Measurements from ENCODE around the gene ALDH1B1.
"Not testable (repeated sequence)": the region's sequence is repeated elsewhere in the genome, so short reads cannot be mapped to it uniquely, and the experiment has no call there.

Gene ALDH1B1

DNA sequence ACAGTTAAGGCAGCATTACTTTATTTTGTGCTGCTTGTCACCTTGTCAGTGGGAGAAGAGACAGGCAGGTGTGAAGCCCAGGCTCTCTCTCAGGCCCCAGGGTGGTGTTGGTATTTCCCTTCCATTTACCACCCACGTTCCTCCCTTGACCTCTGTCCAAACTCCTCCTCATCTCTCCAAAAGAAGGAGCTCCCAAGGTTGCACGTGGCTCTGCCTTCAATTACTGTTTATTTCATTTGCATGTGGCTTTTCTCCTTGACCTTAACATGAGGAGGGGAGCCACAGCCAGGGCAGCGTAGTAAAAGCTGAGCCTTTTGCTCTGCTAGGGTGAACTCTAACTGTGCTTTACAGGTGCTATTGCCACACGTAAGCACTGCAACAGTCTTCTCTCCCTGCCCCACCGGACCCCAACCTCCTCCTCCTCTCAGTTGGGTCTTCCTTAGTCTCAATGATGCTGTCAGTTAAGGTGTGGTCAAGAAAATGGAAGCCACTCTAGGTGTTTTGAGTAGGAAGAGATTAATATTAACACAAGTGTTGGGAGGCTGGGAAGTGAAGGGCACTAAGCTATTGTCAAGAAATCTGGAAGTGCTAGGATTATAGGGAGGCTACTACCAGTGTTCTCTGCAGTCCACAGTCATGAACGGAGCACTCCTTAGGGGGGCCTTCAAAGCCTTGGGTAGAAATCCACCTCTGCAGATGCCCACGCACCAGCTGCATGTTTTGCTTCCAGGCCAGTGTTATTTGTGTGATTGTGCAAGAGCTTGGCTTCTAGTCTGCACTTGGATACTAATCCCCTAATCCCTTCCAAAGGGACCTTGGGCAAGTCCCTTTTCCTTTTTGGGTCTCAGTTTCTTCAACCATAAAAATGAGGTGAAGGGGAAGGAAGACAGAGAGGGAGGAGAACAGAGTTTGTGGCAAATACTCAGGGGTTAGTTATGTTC, 3.9 kb upstream of the ALDH1B1 start:
- DNase-seq = no peak

DNA sequence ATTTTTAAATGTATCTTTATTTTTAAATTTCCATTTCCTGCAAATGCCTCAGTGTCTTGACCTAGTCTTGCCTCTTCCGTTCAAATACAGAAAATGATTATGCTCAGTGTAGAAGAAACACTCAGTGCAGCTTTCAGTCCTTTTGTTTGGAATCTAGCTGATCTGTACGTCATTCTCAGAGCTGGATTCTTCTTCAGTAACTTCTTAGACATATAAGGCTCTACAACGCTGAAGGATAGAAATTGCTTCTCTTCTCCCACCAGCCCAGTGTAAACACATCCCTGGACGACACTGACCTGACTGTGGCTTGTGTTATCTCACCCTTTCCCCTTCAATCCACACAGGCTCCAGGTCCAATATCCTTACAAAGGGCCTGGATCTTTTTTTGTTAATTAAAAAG, 3.2 kb upstream of the ALDH1B1 start:
- no peak for DNase-seq

DNA sequence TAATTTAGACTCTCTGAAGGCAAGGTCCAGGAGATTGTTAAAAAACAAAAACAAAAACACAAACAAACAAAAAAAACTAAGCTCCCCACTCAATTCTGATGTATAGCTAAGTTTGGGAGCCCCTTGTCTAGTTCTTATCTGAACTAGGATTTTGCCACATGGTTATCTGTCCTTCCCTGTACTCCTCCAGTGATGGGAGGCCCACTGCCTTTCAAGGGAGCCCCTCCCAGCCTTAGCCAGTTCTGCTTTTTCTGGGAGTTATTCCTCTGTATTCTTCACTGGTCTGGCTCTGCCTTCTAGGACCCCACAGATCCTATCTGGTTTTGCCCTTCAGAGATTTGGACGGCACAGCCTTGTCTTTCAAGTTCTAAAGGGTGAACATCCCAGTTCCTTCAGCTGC, 2.1 kb upstream of the ALDH1B1 start:
- DNase-seq = no peak

DNA sequence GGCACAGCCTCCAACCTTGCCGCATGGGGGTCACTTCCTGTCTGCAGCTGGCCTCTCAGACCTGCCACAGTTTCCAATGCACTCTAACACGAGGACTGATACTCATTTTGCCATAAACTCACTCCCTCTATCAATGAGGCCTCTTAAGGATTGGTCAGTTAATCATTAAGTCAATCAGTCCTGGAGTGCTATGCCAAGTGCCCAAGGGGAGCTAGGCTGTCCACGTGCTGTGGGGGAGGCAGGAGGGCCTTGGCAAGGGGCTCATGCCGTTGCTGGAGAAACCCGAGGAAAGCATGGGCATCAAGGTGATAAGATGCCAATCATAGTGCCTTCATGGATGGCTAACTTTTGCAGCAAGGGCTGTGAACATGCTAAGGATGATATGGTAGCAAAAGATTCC, 1.7 kb upstream of the ALDH1B1 start:
- DNase-seq = no peak

DNA sequence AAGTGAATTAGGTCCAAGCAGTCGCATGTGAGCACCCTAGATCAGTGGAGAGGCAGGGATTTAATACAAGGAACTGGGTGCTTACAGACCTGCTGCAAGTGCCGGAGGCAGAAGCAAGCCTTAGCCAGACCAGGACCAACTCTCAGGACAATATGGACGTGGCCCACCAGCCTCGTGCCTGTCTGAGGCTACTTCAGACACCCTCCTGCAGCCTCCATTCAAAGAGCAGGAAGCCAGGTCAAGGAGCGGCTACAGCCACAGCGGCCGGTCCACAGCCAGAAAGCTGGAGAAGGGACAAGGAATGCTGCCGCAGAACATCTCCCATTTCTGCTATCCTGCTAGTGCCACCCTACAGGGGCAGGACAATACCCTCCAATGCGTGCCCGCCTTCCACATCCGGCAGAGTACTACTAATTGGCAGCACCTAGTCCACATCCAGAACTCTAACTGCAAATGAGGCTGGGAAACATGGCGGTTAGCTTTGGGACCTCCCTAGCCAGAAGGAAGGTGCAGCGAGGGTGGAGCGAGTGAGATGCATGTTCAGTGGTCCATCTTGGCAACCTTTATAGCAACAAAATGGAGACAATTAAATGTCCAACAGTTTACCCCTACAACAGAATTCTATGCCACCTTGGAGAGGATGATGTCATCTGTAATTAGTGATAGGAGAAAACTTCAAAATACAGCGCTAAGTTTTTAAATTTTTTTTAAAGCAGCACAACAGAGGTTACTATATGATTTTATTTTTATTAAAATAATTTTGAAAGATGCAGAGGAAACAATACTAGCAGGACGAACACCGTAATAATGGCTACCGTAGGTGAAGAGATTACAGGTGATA, 1.0 kb upstream of the ALDH1B1 start:
- no peak for DNase-seq

DNA sequence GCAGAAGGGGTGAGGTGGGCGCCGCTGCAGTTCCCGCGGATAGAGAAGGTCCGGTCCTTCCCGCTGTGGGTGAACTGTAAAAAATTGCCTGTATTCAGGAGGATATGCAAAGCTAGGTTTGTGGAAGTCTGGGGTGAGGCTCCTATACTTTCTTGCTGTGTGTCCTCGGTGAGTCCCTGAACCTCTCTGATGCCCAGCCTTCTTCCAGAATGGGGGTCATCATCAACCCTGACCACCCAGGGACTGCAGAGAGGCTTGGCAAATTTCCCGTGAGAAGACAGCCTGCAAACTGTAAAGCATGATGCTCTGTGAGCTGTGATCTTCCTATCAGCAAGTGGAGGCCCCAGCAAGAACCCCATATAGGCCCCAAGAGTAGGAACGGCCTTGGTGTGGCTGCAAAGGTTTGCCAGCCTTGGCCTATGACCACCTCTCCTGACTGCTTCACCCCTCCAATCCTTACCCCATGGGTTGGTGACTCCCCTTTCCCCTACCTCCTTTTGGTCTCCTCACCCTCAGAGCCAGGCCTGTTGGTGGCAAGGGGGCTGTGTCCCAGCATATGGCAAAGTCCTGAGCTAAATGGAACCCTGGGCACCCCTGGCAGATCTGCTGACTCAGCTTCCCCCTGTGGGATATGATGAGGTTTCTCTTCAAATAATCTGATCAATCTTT, 760 bp downstream of the ALDH1B1 start:
- DNase-seq = no peak

DNA sequence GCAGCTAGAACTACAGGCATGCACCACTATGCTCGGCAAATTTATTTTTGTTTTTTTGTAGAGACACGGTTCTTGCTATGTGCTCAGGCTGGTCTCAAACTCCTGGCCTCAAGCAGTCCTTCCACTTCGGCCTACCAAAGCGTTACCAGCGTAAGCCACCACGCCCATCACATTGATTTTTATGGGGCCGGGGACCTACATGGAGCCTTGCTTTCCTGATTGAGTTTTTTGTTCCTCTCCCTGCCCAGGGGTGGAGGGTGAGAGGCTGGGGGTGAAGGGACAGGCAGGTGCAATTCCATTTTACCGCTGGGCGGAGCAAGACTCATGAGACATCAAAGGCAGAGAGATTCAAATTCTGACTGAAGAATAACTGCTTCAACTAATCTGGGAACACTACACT, 1.9 kb downstream of the ALDH1B1 start:
- no peak for DNase-seq

DNA sequence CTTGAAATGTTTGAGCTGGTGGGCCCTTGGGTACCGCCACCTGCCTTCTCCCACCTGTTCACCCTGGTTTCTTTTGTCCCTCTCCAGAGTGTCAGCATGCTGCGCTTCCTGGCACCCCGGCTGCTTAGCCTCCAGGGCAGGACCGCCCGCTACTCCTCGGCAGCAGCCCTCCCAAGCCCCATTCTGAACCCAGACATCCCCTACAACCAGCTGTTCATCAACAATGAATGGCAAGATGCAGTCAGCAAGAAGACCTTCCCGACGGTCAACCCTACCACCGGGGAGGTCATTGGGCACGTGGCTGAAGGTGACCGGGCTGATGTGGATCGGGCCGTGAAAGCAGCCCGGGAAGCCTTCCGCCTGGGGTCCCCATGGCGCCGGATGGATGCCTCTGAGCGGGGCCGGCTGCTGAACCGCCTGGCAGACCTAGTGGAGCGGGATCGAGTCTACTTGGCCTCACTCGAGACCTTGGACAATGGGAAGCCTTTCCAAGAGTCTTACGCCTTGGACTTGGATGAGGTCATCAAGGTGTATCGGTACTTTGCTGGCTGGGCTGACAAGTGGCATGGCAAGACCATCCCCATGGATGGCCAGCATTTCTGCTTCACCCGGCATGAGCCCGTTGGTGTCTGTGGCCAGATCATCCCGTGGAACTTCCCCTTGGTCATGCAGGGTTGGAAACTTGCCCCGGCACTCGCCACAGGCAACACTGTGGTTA, 3.3 kb downstream of the ALDH1B1 start:
- no peak for DNase-seq

DNA sequence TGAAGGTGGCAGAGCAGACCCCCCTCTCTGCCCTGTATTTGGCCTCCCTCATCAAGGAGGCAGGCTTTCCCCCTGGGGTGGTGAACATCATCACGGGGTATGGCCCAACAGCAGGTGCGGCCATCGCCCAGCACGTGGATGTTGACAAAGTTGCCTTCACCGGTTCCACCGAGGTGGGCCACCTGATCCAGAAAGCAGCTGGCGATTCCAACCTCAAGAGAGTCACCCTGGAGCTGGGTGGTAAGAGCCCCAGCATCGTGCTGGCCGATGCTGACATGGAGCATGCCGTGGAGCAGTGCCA, 3.8 kb downstream of the ALDH1B1 start:
- no peak for DNase-seq

DNA sequence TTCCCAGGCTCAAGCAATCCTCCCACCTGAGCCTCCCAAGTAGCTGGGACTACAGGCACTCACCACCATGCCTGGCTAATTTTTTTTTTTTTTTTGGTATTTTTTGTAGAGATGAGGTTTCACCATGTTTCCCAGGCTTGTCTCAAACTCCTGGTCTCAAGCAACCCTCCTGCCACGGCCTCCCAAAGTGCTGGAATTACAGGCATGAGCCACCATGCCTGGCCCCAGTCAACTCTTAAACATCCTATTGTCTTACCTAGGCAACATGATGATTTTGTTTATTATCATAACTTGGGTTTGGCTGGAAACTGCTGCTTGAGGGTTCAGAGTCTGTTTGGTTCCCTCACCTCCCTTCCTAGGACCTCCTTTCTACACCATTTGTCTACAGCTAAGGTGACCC, 6.7 kb downstream of the ALDH1B1 start:
- not testable (repeated sequence) for DNase-seq

DNA sequence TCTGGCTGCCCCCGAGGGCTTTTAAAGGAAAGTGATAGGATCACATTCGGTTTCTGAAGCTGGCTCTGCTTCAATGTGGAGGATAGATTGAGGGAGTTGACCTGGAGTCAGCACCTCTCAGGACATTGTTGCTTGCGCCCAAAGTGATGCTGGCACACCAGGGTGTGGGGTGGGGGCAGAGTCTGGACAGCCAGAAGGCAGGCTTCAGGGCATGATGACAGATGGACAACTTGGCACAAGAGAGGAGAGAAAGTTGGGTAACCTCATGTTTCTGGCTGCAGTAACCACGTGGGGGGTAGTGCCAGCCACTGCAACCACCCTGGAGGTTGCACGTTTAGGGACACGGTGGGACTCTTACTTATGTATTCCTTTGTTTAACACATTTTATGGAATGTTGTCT, 9.5 kb downstream of the ALDH1B1 start:
- no peak for DNase-seq

DNA sequence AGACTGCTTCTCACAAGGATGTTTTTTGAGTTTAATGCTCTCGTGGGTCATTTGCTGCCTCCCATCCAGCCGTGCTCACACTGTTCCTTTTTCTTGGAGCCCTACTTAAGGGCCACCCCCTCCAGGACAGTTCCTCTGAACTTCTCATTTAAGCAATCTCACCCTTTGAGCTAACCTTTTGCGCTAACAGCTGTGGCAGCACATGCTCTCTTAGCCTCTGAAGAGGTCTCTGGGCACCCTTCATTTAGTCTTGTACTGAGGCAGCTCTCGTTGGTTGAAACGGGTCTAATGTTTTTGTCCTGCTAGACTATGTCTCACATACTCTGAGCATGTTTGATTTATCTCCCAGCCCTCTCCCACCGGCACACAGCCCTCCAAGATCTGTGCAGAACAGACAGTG, 11.8 kb downstream of the ALDH1B1 start:
- DNase-seq = no peak

DNA sequence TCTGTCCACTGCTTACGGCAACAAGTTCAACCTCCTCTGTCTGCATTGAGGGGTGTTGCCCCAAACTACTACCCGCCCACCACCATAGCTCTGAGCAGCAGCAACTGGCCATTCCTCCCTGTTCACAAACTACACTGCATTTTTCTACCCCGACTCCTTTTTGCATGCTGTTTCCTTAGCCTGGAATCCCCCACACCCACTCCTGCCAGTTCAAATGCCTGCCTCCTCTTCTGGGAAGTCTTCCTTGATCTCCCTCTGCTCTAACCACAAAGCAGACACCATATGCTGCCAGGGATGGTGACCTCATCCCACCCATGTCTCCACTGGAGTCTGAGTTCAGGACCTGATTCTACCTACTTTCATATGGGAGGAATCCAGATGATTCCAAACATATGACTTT, 13.3 kb downstream of the ALDH1B1 start:
- DNase-seq = no peak

DNA sequence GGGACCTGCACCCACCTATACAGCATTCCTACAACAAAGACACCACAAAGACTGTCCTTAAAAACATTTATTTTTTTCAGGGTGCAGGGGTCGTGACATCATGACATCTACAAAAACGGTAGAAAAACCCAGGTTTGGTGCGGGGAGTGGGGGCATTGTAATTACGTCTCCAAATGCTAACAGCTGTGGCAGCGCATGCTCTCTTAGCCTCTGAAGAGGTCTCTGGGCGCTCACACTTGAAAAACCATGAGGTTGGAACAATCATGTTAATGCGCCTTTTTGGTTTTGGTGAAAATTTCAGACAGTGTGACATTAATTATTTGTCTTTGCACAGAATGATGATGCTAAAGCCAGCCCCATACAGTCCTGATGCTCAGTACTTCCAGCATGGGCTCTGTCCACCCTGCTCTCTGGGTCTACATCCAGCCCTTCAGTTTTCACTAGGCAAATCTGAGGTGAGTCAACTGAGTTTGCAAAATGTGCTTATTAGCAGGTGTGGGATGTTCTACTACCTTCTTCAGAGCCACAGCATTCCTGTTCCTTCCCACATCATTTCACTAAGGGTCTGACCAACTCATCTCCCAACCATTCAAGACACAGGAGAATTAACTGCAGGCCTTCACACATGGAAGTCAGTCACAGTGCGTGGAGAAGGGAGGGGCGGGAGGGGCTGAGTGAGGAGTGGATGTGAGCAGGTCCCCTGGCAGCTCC, 14.1 kb downstream of the ALDH1B1 start:
- DNase-seq = no peak

DNA sequence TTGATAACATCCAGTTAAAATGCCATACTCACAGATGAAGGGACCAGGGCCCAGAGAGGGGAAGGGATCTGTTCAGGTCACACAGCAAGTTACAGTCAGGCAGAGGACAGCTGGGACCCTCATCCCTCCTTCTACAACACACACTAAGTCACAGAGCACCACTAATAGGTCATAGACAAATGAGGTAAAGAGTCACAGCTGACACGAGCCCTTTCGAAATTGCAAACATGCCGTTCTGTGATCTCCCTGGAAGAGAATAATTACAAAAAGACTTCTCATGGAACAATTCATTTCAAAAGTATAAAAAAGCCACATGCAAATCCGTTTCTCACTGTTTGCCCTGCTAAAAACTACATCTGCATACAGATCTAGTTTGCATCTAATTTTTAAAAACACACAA, 16.2 kb downstream of the ALDH1B1 start:
- no peak for DNase-seq

DNA sequence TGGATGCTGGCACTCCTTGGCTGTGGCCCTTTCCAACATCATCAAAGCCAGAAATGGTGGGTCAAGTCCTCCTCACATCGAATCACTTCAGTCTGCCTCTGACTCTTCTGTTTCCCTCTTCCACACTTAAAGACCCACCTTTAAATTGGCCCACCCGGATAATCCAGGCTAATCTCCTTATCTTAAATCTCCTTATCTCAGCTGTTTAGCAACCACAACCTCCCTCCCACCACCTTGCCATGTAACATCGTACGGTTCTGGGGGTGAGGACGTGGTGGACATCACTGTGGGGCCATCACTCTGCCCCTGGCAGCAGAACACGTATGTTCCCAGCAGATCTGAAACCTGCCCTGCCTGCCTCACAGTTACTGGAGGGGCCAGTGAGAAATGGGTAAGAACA, 20.2 kb downstream of the ALDH1B1 start:
- DNase-seq = no peak

DNA sequence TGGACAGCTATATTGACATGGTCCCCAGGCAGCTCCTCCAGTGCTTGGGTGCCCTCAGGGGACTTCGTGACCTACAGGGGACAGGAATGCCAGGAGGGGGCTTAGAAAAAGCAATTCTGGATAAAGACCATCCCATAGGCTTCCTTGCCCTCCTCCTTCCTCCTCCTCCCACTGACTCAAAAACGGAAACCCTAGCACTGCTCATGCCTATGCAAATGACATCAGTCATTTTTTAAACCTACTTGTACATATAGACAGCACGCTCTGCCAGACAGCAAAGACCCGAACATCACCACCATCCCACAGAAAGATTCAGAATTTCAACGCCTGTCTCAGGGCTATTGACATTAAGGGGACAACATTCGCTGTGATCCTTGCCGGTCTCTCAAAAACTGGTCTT, 20.8 kb downstream of the ALDH1B1 start:
- DNase-seq = no peak

DNA sequence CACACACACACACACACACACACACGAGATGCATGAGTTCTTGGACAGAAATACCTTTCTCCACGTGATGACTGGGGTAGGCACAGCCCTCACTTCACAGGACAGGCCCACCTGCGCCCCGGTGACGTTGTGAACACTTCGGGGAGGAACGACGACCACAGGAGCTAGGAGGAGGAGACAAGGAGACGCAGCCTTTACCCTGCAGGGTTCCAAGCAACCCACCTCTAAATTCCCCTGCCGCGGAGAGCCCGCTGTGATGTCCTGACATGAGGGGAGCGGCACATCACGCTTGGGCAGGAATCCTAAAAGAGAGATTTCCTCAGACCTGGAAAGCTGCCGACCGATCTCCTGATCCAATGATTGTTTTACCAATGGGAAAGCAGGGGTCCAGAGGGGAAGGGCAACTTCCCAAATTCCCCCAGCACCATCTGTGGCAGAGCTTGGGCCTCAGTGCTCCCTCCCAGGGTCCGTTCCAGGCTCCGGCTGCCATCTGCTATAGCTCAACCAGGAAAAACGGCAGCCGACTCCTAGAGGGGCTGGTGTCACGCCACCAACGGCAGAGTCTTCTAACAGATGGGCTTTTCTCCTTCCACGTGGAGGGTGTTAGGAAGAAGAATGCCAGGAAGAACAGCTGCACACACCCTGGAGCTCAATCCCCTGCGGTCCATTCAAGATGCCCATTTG, 21.7 kb downstream of the ALDH1B1 start:
- no peak for DNase-seq

DNA sequence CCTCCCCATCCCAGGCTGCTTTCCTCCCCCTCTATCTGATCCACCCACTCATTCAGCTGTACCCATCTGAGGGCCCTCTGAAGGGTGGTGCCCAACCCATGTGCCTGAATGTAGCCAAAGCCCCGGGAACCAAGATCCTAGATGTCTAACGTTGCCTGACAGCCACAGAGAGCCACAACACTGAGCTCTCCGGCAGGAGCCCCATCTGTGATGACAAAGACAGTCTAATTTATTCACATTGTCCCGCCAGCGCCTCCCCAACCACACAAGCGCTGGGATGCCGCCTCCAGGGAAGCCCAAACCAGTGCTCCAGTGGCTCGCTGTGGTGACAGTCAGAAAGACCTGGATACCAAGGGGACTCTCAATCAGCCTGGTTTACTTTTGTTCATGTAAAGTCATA, 23.4 kb downstream of the ALDH1B1 start:
- DNase-seq = no peak

DNA sequence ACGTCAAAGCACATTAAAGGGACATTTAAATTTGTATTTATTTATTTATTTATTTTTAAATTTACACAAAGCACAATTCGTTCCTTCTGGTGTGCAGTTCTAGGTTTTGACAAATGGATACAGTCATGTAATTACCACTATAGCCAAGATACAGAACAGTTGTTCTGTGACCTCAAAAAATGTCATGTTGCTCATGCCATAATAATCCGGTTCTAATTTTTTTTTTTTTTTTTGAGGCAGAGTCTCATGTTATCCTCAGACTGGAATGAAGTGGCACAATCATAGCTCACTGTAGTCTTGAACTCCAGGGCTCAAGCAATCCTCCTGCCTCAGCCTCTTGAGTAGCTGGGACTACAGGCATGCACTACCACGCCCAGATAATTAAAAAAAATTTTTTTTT, 24.0 kb downstream of the ALDH1B1 start:
- DNase-seq = no peak

DNA sequence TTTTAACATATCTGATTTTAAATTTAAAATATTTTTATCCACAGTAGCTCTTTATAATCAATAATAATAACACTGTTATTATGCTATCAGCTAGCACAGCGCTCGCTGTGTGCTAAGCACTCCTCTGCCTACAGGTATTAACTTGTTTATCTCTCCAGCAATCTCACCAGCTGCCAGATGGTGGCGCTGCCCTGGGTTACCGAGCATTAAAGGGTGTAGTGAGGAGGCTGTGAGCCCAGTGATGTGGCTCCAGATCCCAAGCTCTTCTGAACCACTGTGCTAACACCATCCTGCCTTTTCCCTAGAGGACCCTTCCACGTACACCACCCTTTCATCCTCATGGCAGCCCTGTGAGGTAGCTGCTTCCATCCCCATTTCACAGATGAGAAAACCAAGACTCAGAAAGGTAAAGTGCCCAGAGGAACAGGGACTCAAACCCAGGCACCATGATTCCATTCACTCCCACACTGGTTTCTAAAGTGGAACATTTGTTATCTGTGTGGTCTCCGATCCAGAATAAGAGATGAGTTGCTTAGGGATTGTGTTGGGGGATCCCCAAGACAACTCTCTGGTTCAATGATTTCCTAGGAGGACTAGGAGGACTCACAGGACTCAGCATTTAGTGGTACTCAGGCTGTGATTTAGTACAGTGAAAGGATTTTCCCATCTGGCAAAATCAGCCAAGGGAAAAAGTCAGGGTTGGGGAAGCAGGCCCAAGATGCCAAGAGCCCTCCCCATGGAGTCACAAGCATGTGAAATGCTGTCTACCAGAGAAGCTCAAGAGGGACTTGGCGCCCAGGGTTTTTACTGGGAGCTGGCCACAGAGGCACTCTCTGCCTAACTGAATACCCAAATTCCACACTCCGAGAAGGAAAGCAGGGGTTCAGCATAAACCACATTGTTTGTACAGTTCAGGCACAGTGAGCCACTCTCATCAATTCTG, 24.8 kb downstream of the ALDH1B1 start:
- peak; percentile 47 for DNase-seq
